Psoas muscle (tissue), 8 donors: Measurements from ENCODE around the gene SERTAD3. TPM values are rescaled to one million over a fixed set of nuclear protein-coding genes. Genes with fewer than 3 reads are reported as not detected.

Source experiments
- ATAC-seq, 4 donors: fragments of 200-7000 bp; cut with Tn5 transposase; one replicate each; pipeline ENCODE4 v1.9.1; 2020; ENCODE audit warnings: moderate library complexity in 3 of 4, mild to moderate bottlenecking in 2 of 4
- DNase-seq, 2 donors: peaks; one replicate each; pipeline ENCODE4 v3.0.0-alpha.2; 2020
- H3K27ac ChIP-seq: fragments of 200-600 bp; one replicate; pipeline ENCODE4 v1.8.0; 2022
- H3K27me3 ChIP-seq, 3 donors: fragments of 200-600 bp in 1 of 3; one replicate each; pipeline versions ENCODE4 v1.6.1 to v1.8.0; 2013 to 2022; ENCODE audit warnings: low read length in 2 of 3, mild to moderate bottlenecking in 2 of 3, moderate library complexity in 1 of 3; ENCODE audit not compliant: insufficient read depth in 3 of 3
- H3K36me3 ChIP-seq, 2 donors: fragments of 200-600 bp in 1 of 2; one replicate each; pipeline versions ENCODE4 v1.6.1 to v1.8.0; 2013 to 2022; ENCODE audit warnings: low read depth in 1 of 2, mild to moderate bottlenecking in 1 of 2, moderate library complexity in 1 of 2; ENCODE audit not compliant: insufficient read depth in 1 of 2
- H3K4me1 ChIP-seq: fragments of 200-600 bp; one replicate; pipeline ENCODE4 v1.8.0; 2022
- H3K4me3 ChIP-seq: fragments of 200-600 bp; one replicate; pipeline ENCODE4 v1.8.0; 2022; ENCODE audit warnings: mild to moderate bottlenecking
- H3K9me3 ChIP-seq: fragments of 200-600 bp; one replicate; pipeline ENCODE4 v1.8.0; 2022
- CTCF ChIP-seq: fragments of 200-600 bp; IDR thresholded peaks from one replicate; pipeline ENCODE4 v1.8.0; 2022; ENCODE audit warnings: antibody characterized with exemption
- WGBS, 3 donors: extraction: QIAGEN DNeasy Blood & Tissue Kit; methylation state at CpG; one replicate each; pipeline versions ENCODE4 v1.1.6 to v1.1.7; 2013; 5-methylcytosine and 5-hydroxymethylcytosine counted together
- intact Hi-C, 2 donors: fragments of 100-400 bp; cut with DNase I; formaldehyde crosslinking; loops; one replicate each; pipeline versions ENCODE4 v1.11.0 to v1.14.2; 2022
- polyA plus RNA-seq, 3 donors: library from polyadenylated mRNA; stranded (reverse); fragments of 200-250 nt; gene quantifications; one replicate each; pipeline ENCODE4 v1.2.3, GENCODE V29; 2013
- total RNA-seq, 4 donors: library from RNA; stranded (reverse); fragmentation: NEBNext Ultra II Directional in 2 of 4; extraction: Animal tissue kit (Norgen Biotek cat#: 25700) in 2 of 4; gene quantifications; one replicate each; pipeline versions ENCODE4 v1.2.1 to v1.2.4, GENCODE V29; 2021 to 2023
- donor health status: healthy with polysubstance abuse.
- donor health status: DM: no; HTN: no; CAD: no; lungs with moderate emphysema.
- donor health status: Bipolar disorder and iron deficiency.
- donor health status: healthy.
- donor health status: DM: yes; HTN: yes; CAD: no.
- donor health status: DM: no; HTN: no; CAD: no.
- donor health status: DM: no; HTN: no; CAD: no.
- donor health status: DM: yes; HTN: yes; CAD: no.

SERTAD3 gene
- total and polyA plus RNA-seq, 7 donors: 12.7 to 30.0 (median 23.2) TPM

DNA sequence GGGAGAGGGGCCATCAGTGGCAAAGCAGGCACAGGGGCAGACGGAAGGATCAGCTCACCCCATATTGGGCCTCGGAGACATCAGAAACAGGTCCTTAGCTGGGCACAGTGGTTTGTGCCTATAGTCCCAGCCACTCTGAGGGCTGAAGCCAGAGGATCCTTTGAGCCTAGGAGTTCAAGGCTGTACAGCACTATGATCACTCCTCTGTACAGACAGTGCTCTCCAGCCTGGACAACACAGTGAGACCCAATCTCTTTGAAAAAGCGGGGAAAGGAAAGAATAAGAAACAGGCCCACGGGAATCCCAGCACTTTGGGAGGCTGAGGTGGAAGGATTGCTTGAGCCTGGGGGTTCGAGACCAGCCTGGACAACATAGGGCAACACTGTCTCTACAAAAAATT is 24.4 kb downstream of the SERTAD3 start:
- peaks cover 0 to 21% of the 10 kb centered on the region in 2 donors for H3K36me3 ChIP-seq
- no peaks in the 10 kb centered on the region for H3K27me3 ChIP-seq
- ATAC-seq: no peak
- no peaks in the 10 kb centered on the region for H3K9me3 ChIP-seq
- 76 to 87% (median 87%) methylated on average over 5 of the region's 5 CpGs for WGBS, 3 donors
- DNase-seq: no peak
- intact Hi-C loops: loop anchor here (2.0 kb wide), 2 partner anchors 23 to 45 kb away; partner anchors contain the start of gene BLVRB (in 1 of the 2)
- H3K4me3 ChIP-seq: no peak overlapping the region
- H3K27ac ChIP-seq: no peak overlapping the region
- H3K4me1 ChIP-seq: peaks cover 33% of the 10 kb centered on the region
- TF ChIP-seq CTCF: no peak

DNA sequence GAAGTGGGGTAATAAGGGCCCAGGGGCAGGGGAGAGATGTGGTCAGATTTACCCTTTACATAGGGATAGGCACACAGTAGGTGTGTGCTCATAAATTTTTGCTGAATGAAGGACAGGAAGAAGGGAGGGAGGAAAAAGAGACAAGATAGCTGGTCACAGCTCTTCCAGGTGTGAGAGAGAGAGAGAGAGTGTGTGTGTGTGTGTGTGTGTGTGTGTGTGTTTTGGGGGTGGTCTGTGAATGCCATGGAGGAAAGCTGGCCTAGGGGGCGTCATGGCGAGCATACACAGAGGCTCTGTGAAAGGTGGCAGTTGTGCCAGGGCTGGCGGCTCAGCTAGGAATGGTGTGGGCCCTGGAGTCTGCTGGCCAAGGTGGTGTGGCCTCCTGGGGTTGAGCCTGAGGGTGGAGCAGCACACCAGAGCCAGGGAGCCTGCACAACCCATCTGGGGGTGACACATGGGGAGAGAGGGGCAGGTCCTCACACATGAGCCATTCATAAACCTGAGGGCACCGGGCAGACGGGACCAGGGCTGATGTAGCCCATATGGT is 25.0 kb downstream of the SERTAD3 start:
- no peak overlapping the region for H3K27ac ChIP-seq
- 60 to 81% (median 73%) methylated on average over 5 of the region's 5 CpGs for WGBS, 3 donors

DNA sequence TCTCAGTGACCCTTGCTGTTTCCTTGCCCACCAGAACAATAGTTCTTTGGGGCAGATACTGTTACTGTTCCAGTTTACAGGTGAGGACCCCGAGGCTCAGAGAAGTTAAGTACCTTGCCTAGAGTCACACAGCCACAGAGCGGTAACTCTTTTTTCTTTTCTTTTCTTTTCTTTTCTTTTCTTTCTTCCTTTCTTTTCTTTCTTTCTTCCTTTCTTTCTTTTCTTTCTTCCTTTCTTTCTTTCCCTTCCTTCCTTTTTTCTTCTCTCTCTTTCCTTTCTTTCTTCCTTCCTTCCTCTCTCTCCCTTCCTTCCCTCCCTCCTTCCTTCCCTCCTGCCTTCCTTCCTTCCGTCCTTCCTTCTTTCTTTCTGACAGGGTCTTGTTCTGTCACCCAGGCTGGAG is 26.1 kb downstream of the SERTAD3 start:
- DNase-seq: no peak
- peak overlapping the region; percentile 77 for H3K27ac ChIP-seq
- no peak overlapping the region for H3K4me3 ChIP-seq
- ATAC-seq: no peak
- no peaks in the 10 kb centered on the region for H3K27me3 ChIP-seq
- peaks cover 21% of the 10 kb centered on the region for H3K4me1 ChIP-seq
- no peaks in the 10 kb centered on the region for H3K9me3 ChIP-seq
- peaks cover 0 to 12% of the 10 kb centered on the region in 2 donors for H3K36me3 ChIP-seq
- TF ChIP-seq CTCF: no peak
- WGBS, 3 donors: 82 to 91% (median 85%) methylated on average over 3 of the region's 3 CpGs
- intact Hi-C loops: no loop called here

More for the DNA sequence above, 25.0 kb downstream of the SERTAD3 start:
- Histone ChIP-seq H3K27me3 (no peaks in the 10 kb centered on the region), H3K4me1 (peaks cover 32% of the 10 kb centered on the region), H3K4me3 (no peak overlapping the region), H3K36me3 (peaks cover 0 to 21% of the 10 kb centered on the region in 2 donors), H3K9me3 (no peaks in the 10 kb centered on the region)
- no peak for ATAC-seq
- intact Hi-C loops: no loop called here
- no peak for DNase-seq
- TF ChIP-seq CTCF: no peak

GRCh38 chr19:40417643-40417981 is 26.5 kb downstream of the SERTAD3 start:
- intact Hi-C loops: no loop called here
- 44 to 53% (median 52%) methylated on average over 4 of the region's 4 CpGs for WGBS, 3 donors
- DNase-seq: peak in 1 of 2 donors; percentile 10
- H3K36me3 ChIP-seq: peaks cover 0 to 8% of the 10 kb centered on the region in 2 donors
- H3K4me1 ChIP-seq: peaks cover 16% of the 10 kb centered on the region
- no peak for TF ChIP-seq CTCF
- no peak overlapping the region for H3K4me3 ChIP-seq
- no peak for ATAC-seq
- no peaks in the 10 kb centered on the region for H3K9me3 ChIP-seq
- H3K27me3 ChIP-seq: no peaks in the 10 kb centered on the region
- H3K27ac ChIP-seq: peak overlapping the region; percentile 77
